ENCODE results near the gene ACAT2.

Gene ACAT2

GRCh38 chr6:159719287-159719686 is 42.6 kb upstream of the ACAT2 start:
- TF ChIP-seq CTCF (IDR thresholded peaks at IDR 0.05) = no peak

- TF ChIP-seq CTCF (IDR thresholded peaks at IDR 0.05) = peak; percentile 51; the same call in 1 of the 2 replicates
These were observed 41.1 kb upstream of the ACAT2 start for GRCh38 chr6:159720708-159721107.

- TF ChIP-seq CTCF (IDR thresholded peaks at IDR 0.05) = no peak
These were observed 39.2 kb upstream of the ACAT2 start for GRCh38 chr6:159722655-159723054.

- TF ChIP-seq CTCF (IDR thresholded peaks at IDR 0.05) = no peak
These were observed 38.6 kb upstream of the ACAT2 start for GRCh38 chr6:159723259-159723658.

GRCh38 chr6:159724778-159725177 is 37.1 kb upstream of the ACAT2 start:
- TF ChIP-seq CTCF (IDR thresholded peaks at IDR 0.05) = no peak

- TF ChIP-seq CTCF (IDR thresholded peaks at IDR 0.05) = no peak
These were observed 35.5 kb upstream of the ACAT2 start for GRCh38 chr6:159726255-159726917.

GRCh38 chr6:159726918-159727716 is 34.7 kb upstream of the ACAT2 start, which contains the start of gene WTAP:
WTAP (plus strand) TSS chr6:159727506; CDS start chr6:159736266, 8,760 bp downstream.
- no peak for TF ChIP-seq CTCF (IDR thresholded peaks at IDR 0.05)

Data from LNCAP (cell line).